ENCODE results near the gene TGFB2.

TGFB2 gene

GRCh38 chr1:218454700-218455282 lies 109.7 kb downstream of the TGFB2 start:
- in situ Hi-C loops (cut with MboI; ENCODE audit: low sequenced_read_pairs), result no loop called here

GRCh38 chr1:218456444-218456843 lies 111.3 kb downstream of the TGFB2 start:
- in situ Hi-C loops (cut with MboI; ENCODE audit: low sequenced_read_pairs), result no loop called here

DNA sequence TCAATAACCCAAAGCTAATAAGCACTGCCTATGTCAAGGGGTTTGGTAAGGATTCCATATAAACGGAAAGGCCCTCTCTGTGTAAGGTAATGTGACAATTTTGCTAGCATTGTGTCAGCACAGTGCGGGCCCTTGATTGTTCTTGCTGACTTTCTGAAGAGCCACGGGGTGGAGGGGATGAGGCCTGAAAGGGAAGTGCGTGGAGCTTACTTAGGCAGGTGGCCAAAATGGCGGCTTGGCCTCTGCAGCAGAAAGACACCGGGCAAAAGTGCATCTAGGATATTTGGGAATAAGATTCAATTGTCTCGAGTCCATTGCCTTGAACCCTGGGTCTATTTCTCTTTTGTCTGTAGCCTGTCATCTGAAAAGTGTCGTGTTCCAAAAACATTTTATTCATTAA lies 114.3 kb downstream of the TGFB2 start:
- in situ Hi-C loops (cut with MboI; ENCODE audit: low sequenced_read_pairs), result no loop called here

DNA sequence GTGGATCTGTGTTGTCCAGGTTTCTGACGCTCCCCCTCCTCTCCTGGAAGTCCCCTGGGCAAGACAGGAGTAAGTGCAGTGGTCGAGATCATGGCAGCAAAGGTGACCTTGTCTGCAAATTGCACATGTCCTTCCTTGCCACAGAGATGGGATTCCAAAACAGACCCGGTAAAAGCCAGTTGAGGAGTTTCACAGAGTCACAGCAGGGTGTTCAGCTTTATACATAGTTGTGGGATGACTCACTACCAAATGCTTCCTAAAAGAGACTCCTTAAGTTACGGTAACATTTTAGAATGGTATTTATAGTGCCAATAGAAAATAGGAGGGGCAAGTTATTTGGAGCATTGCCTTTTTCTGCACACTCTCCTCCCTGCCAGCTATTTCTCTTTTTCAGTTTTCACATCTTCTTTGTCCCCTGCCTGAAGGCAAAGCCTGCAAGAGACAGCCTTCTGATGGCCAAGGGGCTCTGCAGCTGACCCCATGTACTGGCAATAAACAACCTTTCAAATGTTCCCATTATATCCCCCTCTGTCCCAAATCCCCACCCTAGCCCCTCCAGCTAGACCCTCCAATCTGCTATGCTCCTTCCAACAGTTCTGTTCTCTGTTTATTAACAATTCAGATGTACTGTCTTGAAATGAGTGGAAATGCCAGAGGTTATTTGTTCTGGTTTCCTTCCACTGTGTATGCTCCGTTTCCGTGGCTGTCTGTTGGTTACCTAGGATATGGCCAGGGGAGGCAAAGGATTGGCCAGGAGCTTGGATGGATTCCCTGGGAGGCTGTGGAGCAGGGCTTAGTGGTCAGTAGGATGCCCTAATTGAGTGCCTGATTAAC lies 115.0 kb downstream of the TGFB2 start:
- in situ Hi-C loops (cut with MboI; ENCODE audit: low sequenced_read_pairs), result no loop called here

- in situ Hi-C loops (cut with MboI; ENCODE audit: low sequenced_read_pairs), result no loop called here
Measured at GRCh38 chr1:218461351-218461750, 116.2 kb downstream of the TGFB2 start.

- in situ Hi-C loops (cut with MboI; ENCODE audit: low sequenced_read_pairs), result no loop called here
Measured at GRCh38 chr1:218462116-218462515, 117.0 kb downstream of the TGFB2 start.

DNA sequence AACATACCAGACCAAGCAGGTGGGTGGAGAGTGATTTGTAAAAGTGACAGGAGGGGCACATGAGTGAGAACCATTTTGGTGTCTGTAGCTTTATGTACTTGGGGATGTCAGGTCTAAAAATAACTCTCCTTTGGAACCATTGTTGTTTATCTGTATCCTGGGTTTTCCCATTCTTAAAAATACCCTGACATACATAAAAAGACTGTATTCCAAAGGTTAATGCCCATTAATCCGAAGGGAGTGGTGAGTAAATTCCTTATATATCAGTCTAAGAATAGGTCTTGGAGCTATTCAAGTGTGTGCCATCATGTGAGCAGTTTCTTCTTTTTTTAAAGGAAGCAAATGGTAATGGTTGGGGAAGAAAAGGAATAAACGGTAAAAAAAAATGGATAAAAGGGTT lies 117.5 kb downstream of the TGFB2 start:
- in situ Hi-C loops (cut with MboI; ENCODE audit: low sequenced_read_pairs), result no loop called here

- in situ Hi-C loops (cut with MboI; ENCODE audit: low sequenced_read_pairs), result no loop called here
Measured at GRCh38 chr1:218463194-218464156, 118.3 kb downstream of the TGFB2 start.

GRCh38 chr1:218464871-218465270 lies 119.7 kb downstream of the TGFB2 start:
- in situ Hi-C loops (cut with MboI; ENCODE audit: low sequenced_read_pairs), result no loop called here

- in situ Hi-C loops (cut with MboI; ENCODE audit: low sequenced_read_pairs), result no loop called here
Measured at GRCh38 chr1:218466341-218467010, 121.3 kb downstream of the TGFB2 start.

GRCh38 chr1:218467101-218468072 lies 122.3 kb downstream of the TGFB2 start:
- in situ Hi-C loops (cut with MboI; ENCODE audit: low sequenced_read_pairs), result no loop called here

DNA sequence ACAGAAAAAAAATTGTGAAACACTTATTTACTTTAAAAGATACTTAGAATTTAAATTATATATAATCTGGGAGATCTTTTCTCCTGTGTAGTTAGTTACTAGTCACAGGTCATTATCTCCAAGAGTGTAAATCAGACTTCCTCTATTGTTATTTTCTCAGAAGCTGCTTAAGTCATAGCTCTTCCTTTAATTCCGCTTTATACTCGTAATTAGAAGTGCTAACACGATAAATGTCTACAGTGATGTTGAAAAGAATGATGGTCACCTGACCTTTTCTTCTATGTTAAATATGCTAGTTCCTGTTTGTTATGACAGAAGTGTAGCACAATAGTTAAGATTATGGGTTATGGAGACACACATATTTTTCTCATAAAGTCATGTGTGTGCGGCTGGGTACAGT lies 123.6 kb downstream of the TGFB2 start:
- in situ Hi-C loops (cut with MboI; ENCODE audit: low sequenced_read_pairs), result no loop called here

- in situ Hi-C loops (cut with MboI; ENCODE audit: low sequenced_read_pairs), result no loop called here
Measured at GRCh38 chr1:218472885-218473284, 127.7 kb downstream of the TGFB2 start.

DNA sequence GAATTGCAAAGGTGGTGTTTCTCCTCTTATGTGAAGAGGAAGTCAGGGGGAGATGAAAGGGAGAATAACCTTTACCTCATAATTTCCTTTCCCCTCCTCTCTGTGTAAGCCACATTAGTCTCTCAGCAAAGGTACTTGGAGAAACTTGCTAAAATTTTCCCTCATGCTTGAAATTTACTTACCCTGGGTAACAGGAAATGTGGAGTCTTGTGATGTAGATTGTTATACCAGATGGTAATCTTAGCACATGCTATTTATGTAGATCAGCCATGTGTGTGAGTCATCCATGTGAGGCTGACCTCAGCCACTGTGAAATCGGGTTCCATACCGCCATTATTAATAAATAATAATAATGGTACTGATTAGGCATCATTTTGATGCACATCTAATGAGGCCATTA lies 128.4 kb downstream of the TGFB2 start:
- in situ Hi-C loops (cut with MboI; ENCODE audit: low sequenced_read_pairs), result no loop called here

DNA sequence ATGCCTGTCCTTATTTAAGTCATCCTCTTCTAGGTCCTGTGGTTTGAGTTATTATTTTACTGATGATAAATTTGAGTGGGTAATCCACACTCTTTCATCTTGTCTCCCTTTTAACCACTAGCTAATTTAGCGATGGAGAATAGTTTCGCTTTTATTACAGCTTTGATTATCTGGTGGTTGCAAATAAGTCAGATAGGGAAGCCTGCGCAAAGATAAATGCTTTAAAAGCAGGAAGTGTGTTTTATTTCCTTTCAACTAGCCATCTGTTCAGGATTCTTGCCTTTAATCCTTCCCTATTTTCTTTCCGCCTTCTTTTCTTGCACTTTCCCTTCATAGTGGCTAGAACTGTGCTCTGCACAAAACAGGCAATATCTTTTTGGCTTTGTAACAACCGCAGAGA lies 129.0 kb downstream of the TGFB2 start:
- in situ Hi-C loops (cut with MboI; ENCODE audit: low sequenced_read_pairs), result no loop called here

- in situ Hi-C loops (cut with MboI; ENCODE audit: low sequenced_read_pairs), result no loop called here
Measured at GRCh38 chr1:218475275-218475674, 130.1 kb downstream of the TGFB2 start.

DNA sequence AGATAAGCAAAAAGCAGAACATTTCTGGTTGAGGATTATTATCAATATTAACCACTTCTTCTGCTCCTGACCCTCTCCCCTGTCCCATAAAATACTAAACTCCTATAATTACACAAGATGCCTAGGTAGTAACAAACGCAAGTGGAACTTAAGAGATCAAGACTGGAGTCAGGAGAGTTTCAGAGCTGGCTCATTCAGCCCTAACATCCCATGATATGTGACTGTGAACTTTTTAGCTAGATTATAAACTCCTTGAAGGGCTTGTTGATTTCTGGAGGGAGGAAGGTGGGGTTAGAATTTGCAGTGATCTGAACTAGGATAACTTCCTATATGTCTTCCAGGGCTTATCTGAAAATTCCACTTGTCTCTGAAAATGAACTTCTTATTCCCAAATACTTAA lies 130.6 kb downstream of the TGFB2 start:
- in situ Hi-C loops (cut with MboI; ENCODE audit: low sequenced_read_pairs), result no loop called here

DNA sequence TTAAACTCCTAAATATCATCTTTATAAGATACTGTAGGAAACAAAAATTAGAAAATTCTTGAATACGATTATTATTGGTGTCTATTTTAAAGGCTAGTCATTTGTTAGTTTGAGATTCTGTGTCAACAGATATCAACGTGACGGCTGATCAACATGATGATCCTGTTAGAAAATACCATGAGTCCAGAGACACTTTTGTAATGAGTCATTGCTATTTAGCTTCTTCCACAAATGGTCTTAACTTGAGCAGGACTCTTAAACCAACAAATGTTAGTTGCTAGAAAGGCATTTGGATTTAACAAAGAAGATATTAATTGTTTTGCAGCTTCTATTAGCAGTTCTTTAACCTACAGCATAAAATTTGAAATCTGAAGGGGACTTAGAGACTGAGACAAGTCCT lies 131.2 kb downstream of the TGFB2 start:
- in situ Hi-C loops (cut with MboI; ENCODE audit: low sequenced_read_pairs), result no loop called here

DNA sequence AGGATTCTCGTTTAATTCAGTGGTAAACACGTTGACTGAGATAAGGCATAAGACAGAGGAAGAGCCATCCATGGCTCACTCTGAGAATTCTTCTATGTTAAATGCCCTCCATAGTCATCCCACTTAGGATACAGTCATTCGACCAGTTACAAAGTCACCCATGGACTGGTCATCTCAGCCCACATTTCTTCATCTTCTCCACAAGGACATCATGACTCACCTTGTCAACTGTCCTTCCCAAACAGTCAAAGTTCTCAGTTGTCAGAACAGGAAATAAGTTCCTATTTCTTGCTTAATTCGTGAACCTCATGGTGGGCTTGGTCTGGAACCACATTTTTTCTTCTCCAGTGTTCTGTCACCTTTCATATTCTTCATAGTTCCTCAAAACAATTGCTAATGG lies 133.2 kb downstream of the TGFB2 start:
- in situ Hi-C loops (cut with MboI; ENCODE audit: low sequenced_read_pairs), result no loop called here
